Small intestine (tissue), 16 donors: ENCODE data around the gene C15orf61. TPM values are rescaled to one million over a fixed set of nuclear protein-coding genes. Genes with fewer than 3 reads are reported as not detected.

Experiments used
- DNase-seq, 2 donors: peaks; one replicate each; pipeline versions ENCODE4 v3.0.0 to v3.0.0-alpha.2; 2013
- FAIRE-seq: peaks from 2 replicates; lab custom pipeline; 2012; peaks lifted over from hg19 to GRCh38; lab: Jason Lieb, UNC
- H3K27ac ChIP-seq, 3 donors: one replicate each; pipeline ENCODE4 v1.5.1; 2013; ENCODE audit warnings: low read length in 2 of 3, mild to moderate bottlenecking in 2 of 3, control low read depth in 1 of 3, inconsistent platforms in 1 of 3, low read depth in 1 of 3, moderate library complexity in 1 of 3
- H3K27me3 ChIP-seq, 3 donors: one replicate each; pipeline ENCODE4 v1.6.1; 2013; ENCODE audit warnings: low read length in 3 of 3, inconsistent platforms in 1 of 3; ENCODE audit not compliant: control insufficient read depth in 3 of 3, insufficient read depth in 3 of 3
- H3K36me3 ChIP-seq, 3 donors: one replicate each; pipeline ENCODE4 v1.6.1; 2013; ENCODE audit warnings: low read length in 3 of 3, inconsistent platforms in 1 of 3, low read depth in 1 of 3, mild to moderate bottlenecking in 1 of 3, moderate library complexity in 1 of 3; ENCODE audit not compliant: control insufficient read depth in 3 of 3, insufficient read depth in 2 of 3
- H3K4me1 ChIP-seq, 3 donors: one replicate each; pipeline ENCODE4 v1.6.1; 2013; ENCODE audit warnings: low read length in 2 of 3, inconsistent platforms in 1 of 3, low read depth in 1 of 3, mild to moderate bottlenecking in 1 of 3, moderate library complexity in 1 of 3; ENCODE audit not compliant: control insufficient read depth in 3 of 3, insufficient read depth in 2 of 3
- H3K4me3 ChIP-seq, 3 donors: one replicate each; pipeline ENCODE4 v1.5.1; 2013; ENCODE audit warnings: low read length in 3 of 3, control low read depth in 1 of 3, inconsistent platforms in 1 of 3, low read depth in 1 of 3, mild to moderate bottlenecking in 1 of 3, moderate library complexity in 1 of 3
- H3K9me3 ChIP-seq, 2 donors: one replicate each; pipeline ENCODE4 v1.6.1; 2013; ENCODE audit warnings: low read depth in 1 of 2, low read length in 1 of 2; ENCODE audit not compliant: control insufficient read depth in 2 of 2, insufficient read depth in 1 of 2
- WGBS, 3 donors: extraction: QIAGEN DNeasy Blood & Tissue Kit; methylation state at CpG; one replicate each; pipeline ENCODE4 v1.1.7; 2013; 5-methylcytosine and 5-hydroxymethylcytosine counted together
- long read RNA-seq, 10 donors: transcript quantifications; one replicate each; lab custom pipeline, GENCODE V29; 2026
- polyA plus RNA-seq, 4 donors: library from polyadenylated mRNA; stranded (reverse) in 3 of 4; unstranded in 1 of 4; fragments of 200-250 nt in 3 of 4; fragments of 120-200 nt in 1 of 4; gene quantifications; one replicate each; pipeline versions ENCODE4 v1.2.1 to v1.2.3, GENCODE V29; 2013
- donor health status: healthy with polysubstance abuse.
- donor health status: control.
- donor health status: control.
- donor health status: Bipolar disorder and iron deficiency.
- donor health status: healthy.

Gene C15orf61
- polyA plus RNA-seq: 1 to 10 TPM; 2.2 to 4.5 (median 2.8) TPM
- long read RNA-seq, donor 1: 0 reads
- long read RNA-seq, donor 2, full-length matches to known transcripts: 3 of 3 reads
- long read RNA-seq, donor 2, partial matches to known transcripts: 0 of 3 reads
- long read RNA-seq, donor 2, other reads (novel, unspliced or antisense): 0 of 3 reads
- long read RNA-seq, donor 3, full-length matches to known transcripts: 11 of 11 reads
- long read RNA-seq, donor 3, partial matches to known transcripts: 0 of 11 reads
- long read RNA-seq, donor 3, other reads (novel, unspliced or antisense): 0 of 11 reads
- long read RNA-seq, donor 4, full-length matches to known transcripts: 2 of 2 reads
- long read RNA-seq, donor 4, partial matches to known transcripts: 0 of 2 reads
- long read RNA-seq, donor 4, other reads (novel, unspliced or antisense): 0 of 2 reads
- long read RNA-seq, donor 5, full-length matches to known transcripts: 1 of 1 reads
- long read RNA-seq, donor 5, partial matches to known transcripts: 0 of 1 reads
- long read RNA-seq, donor 5, other reads (novel, unspliced or antisense): 0 of 1 reads
- long read RNA-seq, donor 6, full-length matches to known transcripts: 17 of 17 reads
- long read RNA-seq, donor 6, partial matches to known transcripts: 0 of 17 reads
- long read RNA-seq, donor 6, other reads (novel, unspliced or antisense): 0 of 17 reads
- long read RNA-seq, donor 7, full-length matches to known transcripts: 47 of 47 reads
- long read RNA-seq, donor 7, partial matches to known transcripts: 0 of 47 reads
- long read RNA-seq, donor 7, other reads (novel, unspliced or antisense): 0 of 47 reads
- long read RNA-seq, donor 8, full-length matches to known transcripts: 2 of 2 reads
- long read RNA-seq, donor 8, partial matches to known transcripts: 0 of 2 reads
- long read RNA-seq, donor 8, other reads (novel, unspliced or antisense): 0 of 2 reads
- long read RNA-seq, donor 9, full-length matches to known transcripts: 4 of 4 reads
- long read RNA-seq, donor 9, partial matches to known transcripts: 0 of 4 reads
- long read RNA-seq, donor 9, other reads (novel, unspliced or antisense): 0 of 4 reads
- long read RNA-seq, donor 10, full-length matches to known transcripts: 17 of 17 reads
- long read RNA-seq, donor 10, partial matches to known transcripts: 0 of 17 reads
- long read RNA-seq, donor 10, other reads (novel, unspliced or antisense): 0 of 17 reads

GRCh38 chr15:67521029-67521782 lies at the start of gene C15orf61:
C15orf61 (plus strand) TSS chr15:67521131; CDS start chr15:67521249, 118 bp downstream.
- H3K36me3 ChIP-seq: peaks cover 0 to 4% (median 0%) of the 10 kb centered on the region in 3 donors
- H3K4me1 ChIP-seq: no peaks in the 10 kb centered on the region
- H3K27me3 ChIP-seq: no peaks in the 10 kb centered on the region
- no peaks in the 10 kb centered on the region for H3K9me3 ChIP-seq
- H3K4me3 ChIP-seq: peak within 1 kb of the TSS; percentile 73 to 78 (median 77)
- DNase-seq (peak; percentile 92 to 96), FAIRE-seq (no peak)
- WGBS, 3 donors: 0 to 1% (median 0%) methylated on average over 50 to 94 of the region's 94 CpGs
- H3K27ac ChIP-seq: peak within 1 kb of the TSS; percentile 93 to 99 (median 95)

GRCh38 chr15:67472957-67473356 lies 48.0 kb upstream of the C15orf61 start:
- Histone ChIP-seq H3K4me1 (no peaks in the 10 kb centered on the region), H3K4me3 (no peak overlapping the region), H3K36me3 (no peaks in the 10 kb centered on the region), H3K27me3 (no peaks in the 10 kb centered on the region), H3K9me3 (no peaks in the 10 kb centered on the region), H3K27ac (no peak overlapping the region)
- 87 to 100% (median 93%) methylated on average over 1 of the region's 1 CpG for WGBS, 3 donors
- DNase-seq (no peak), FAIRE-seq (no peak)

- FAIRE-seq: no peak
- H3K9me3 ChIP-seq: no peaks in the 10 kb centered on the region
- no peak for DNase-seq
- H3K4me3 ChIP-seq: no peak overlapping the region
- no peaks in the 10 kb centered on the region for H3K4me1 ChIP-seq
- H3K27me3 ChIP-seq: no peaks in the 10 kb centered on the region
- no peaks in the 10 kb centered on the region for H3K36me3 ChIP-seq
- H3K27ac ChIP-seq: no peak overlapping the region
- 78 to 79% (median 78%) methylated on average over 5 of the region's 5 CpGs for WGBS, 3 donors
Measured at GRCh38 chr15:67474405-67475110, 46.4 kb upstream of the C15orf61 start.

- Histone ChIP-seq H3K27ac (no peak overlapping the region), H3K27me3 (no peaks in the 10 kb centered on the region), H3K4me3 (no peak overlapping the region), H3K36me3 (no peaks in the 10 kb centered on the region), H3K9me3 (no peaks in the 10 kb centered on the region), H3K4me1 (no peaks in the 10 kb centered on the region)
- 74 to 88% (median 84%) methylated on average over 5 of the region's 5 CpGs for WGBS, 3 donors
- FAIRE-seq (no peak), DNase-seq (no peak)
Measured at GRCh38 chr15:67479781-67480505, 41.0 kb upstream of the C15orf61 start.

- H3K4me3 ChIP-seq: no peak overlapping the region
- H3K9me3 ChIP-seq: no peaks in the 10 kb centered on the region
- FAIRE-seq (no peak), DNase-seq (no peak)
- no peak overlapping the region for H3K27ac ChIP-seq
- WGBS, 3 donors: 84 to 91% (median 85%) methylated on average over 1 of the region's 1 CpG
- no peaks in the 10 kb centered on the region for H3K4me1 ChIP-seq
- H3K36me3 ChIP-seq: no peaks in the 10 kb centered on the region
- no peaks in the 10 kb centered on the region for H3K27me3 ChIP-seq
Measured at GRCh38 chr15:67480741-67481140, 40.2 kb upstream of the C15orf61 start.

- no peak for FAIRE-seq
- 75 to 85% (median 84%) methylated on average over 2 of the region's 2 CpGs for WGBS, 3 donors
- H3K27ac ChIP-seq: no peak overlapping the region
- no peaks in the 10 kb centered on the region for H3K4me1 ChIP-seq
- no peak for DNase-seq
- no peaks in the 10 kb centered on the region for H3K36me3 ChIP-seq
- H3K4me3 ChIP-seq: no peak overlapping the region
- no peaks in the 10 kb centered on the region for H3K9me3 ChIP-seq
- no peaks in the 10 kb centered on the region for H3K27me3 ChIP-seq
Measured at GRCh38 chr15:67481680-67482079, 39.3 kb upstream of the C15orf61 start.

- DNase-seq: no peak
- no peak for FAIRE-seq
- WGBS, 3 donors: 84 to 96% (median 90%) methylated on average over 1 of the region's 1 CpG
- Histone ChIP-seq H3K4me3 (no peak overlapping the region), H3K27ac (no peak overlapping the region), H3K4me1 (no peaks in the 10 kb centered on the region), H3K9me3 (no peaks in the 10 kb centered on the region), H3K27me3 (no peaks in the 10 kb centered on the region), H3K36me3 (no peaks in the 10 kb centered on the region)
Measured at GRCh38 chr15:67495585-67495984, 25.3 kb upstream of the C15orf61 start.
